ENCODE results near the gene FATE1.

Gene FATE1

DNA sequence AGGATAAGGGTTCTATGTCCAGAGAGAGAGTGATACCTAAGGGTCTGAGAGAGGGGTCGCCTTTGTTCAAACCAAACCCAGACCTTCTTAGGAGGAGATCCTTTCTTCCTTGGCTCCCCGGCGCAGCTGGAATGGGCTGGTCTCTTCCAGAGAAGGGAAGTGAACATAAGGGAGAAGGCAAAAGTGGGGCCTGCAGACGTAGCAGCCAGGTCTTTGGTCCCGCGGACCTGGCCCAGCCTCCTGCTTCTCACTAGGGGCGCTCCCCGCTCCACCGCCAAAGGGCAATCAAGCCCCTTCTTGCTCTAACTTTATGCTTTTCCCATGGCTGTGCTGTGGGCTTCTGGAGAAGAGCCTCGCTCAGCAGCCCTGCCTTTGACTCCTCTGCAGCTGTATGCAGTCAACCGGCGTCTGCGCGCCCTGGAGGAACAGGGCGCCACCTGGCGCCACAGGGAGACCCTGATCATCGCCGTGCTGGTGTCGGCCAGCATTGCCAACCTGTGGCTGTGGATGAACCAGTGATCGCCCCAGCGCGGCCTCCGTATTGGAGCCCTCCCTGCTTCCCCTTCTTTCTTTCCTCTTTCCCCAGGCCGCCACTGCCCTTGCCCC is 6.5 kb downstream of the FATE1 start:
- H3K9me3 Mint-ChIP-seq = no peaks in the 10 kb centered on the region
- H3K27ac Mint-ChIP-seq = no peak overlapping the region

DNA sequence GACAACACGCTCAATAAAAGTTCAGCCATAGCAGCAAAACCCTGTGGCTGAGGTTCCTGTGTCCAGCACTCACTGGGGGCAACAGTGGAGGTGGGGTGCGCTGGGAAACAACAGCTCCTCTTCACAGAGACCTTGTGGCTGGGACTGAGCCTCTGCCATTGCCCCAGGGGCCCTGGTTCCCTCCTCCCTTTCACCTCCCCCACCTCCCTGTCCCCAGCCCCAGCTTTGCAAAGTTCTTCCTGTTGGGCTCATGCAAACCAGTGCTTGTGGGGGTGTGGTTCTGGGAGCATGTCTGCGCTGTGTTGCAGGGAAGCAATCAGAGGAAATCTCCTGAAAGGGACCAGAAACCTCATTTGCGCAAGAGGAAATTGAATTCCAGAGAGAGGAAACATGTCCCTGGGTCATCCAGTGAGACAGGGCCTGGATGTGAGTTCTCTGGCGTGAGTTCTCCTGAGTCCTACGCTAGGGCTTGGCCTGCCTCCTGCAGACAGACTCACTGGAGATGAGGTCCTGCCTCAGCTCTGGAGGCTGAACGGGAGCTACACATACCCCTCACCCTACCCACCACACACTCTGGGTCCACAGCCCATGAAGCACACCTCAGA is 7.4 kb downstream of the FATE1 start:
- Mint-ChIP-seq H3K36me3 (no peaks in the 10 kb centered on the region), H3K9me3 (no peaks in the 10 kb centered on the region), H3K4me1 (no peaks in the 10 kb centered on the region), H3K4me3 (no peak overlapping the region), H3K27me3 (no peaks in the 10 kb centered on the region), H3K27ac (no peak overlapping the region)
- DNase-seq = no peak
- CTCF ChIA-PET = no interaction called here

More for the DNA sequence above, 6.5 kb downstream of the FATE1 start:
- Mint-ChIP-seq H3K27me3 (peaks cover 4% of the 10 kb centered on the region), H3K4me1 (no peaks in the 10 kb centered on the region), H3K36me3 (no peaks in the 10 kb centered on the region), H3K4me3 (no peak overlapping the region)
- no peak for DNase-seq
- CTCF ChIA-PET = no interaction called here

DNA sequence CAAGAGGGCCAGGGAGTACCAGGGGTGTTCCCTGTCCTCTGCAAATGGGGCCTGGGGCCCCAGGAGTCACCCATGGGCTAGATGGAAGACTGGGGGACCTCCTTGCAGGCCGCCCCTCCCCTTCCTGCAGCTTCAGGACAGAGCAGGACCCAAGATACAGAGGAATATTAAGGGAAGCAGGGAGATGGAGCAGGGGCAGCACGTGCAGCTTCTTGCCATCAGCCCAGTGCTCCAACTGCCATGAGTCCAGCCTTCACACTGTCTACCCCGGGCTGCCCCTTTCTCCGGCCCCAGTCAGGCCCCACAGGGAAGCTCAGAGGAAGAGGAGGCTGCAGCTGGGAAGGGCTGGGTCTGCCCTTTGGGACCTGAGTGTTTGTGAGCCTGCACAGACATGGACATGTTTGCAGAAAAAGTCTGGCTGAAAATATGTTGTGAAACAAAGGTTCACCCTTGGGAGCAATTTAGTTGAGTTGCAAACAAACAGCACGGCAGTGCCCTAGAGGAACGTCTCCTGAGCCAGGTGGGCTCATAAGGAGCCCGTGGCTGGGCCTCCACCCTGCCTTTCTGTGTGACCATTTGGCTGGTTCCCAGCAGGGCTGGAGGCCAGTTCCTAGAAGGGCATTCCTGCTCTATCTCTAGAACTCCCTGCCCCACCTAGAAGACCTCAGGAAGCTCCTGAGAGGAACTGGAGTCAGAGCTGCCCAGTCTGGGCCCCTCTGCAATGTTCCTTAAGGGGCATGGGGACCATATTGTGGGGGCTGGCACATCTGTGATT is 8.9 kb downstream of the FATE1 start:
- Mint-ChIP-seq H3K9me3 (no peaks in the 10 kb centered on the region), H3K4me3 (no peak overlapping the region), H3K27ac (no peak overlapping the region), H3K27me3 (no peaks in the 10 kb centered on the region), H3K4me1 (no peaks in the 10 kb centered on the region), H3K36me3 (no peaks in the 10 kb centered on the region)
- CTCF ChIA-PET = no interaction called here
- no peak for DNase-seq

DNA sequence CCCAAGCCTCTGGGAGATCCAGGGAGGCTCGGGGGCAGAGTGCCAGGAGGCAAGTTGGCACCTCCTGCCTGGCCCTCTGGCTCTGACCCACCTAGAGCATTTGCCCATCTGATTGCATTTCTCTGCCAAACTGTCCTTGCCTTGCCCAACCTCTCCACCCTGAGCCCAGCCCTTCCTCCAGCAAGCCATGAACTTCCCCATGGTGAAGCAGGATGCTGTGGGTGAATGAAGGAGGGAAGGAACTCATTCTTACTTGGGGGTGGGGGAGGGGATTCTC is 9.4 kb downstream of the FATE1 start:
- no peaks in the 10 kb centered on the region for H3K4me1 Mint-ChIP-seq

DNA sequence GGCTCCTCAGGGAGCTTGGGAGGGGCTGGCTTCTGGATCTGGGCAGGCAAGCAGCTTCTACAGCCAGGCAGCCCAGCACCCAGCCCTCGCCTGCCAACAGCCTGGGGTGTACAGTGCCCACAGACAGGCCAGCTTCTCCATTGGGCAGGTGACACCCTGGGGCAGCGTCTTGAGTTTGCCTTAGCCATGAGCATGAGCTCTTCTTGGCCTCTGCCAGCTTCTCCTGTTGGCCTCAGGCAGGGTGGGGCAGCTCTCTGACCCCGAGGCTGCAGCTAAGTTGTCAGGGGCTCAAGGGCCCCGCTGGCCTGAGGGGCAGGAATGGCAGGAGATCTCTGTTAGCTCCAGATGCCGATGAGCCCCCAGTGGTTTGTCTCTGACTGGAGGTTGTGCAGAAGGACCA is 10.9 kb downstream of the FATE1 start:
- H3K4me3 Mint-ChIP-seq = no peak overlapping the region
- H3K36me3 Mint-ChIP-seq = no peaks in the 10 kb centered on the region
- H3K9me3 Mint-ChIP-seq = no peaks in the 10 kb centered on the region
- H3K27ac Mint-ChIP-seq = no peak overlapping the region
- no peaks in the 10 kb centered on the region for H3K4me1 Mint-ChIP-seq
- H3K27me3 Mint-ChIP-seq = no peaks in the 10 kb centered on the region
- CTCF ChIA-PET = no interaction called here
- DNase-seq = no peak

More for the DNA sequence above, 9.4 kb downstream of the FATE1 start:
- CTCF ChIA-PET = interaction anchor here (1.1 kb wide), 1 partner anchor 12 kb away, joined by 3 read pairs; no protein-coding TSS in a partner anchor
- Mint-ChIP-seq H3K9me3 (no peaks in the 10 kb centered on the region), H3K4me3 (no peak overlapping the region), H3K36me3 (no peaks in the 10 kb centered on the region), H3K27me3 (no peaks in the 10 kb centered on the region), H3K27ac (no peak overlapping the region)
- no peak for DNase-seq

DNA sequence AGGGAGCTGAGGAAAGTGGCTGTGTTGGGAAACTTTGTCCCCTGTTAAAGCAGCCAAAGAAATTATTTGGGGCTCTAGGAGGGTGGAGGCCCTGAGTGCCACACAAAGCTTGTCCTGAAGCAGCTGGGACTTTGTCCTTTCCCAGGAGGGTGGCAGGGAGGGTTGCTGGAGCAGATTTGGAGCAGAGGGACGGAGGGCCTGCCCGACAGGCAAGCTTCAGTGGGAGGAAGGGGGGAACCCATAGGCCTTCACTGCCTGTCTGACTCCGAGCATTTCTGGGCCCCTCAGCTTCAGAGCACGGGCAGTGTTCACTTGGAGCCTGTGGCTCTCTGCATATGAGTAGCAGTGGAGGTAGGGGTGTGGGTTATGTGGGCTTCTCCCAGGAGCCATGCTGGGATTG is 11.5 kb downstream of the FATE1 start:
- DNase-seq = no peak
- Mint-ChIP-seq H3K27ac (no peak overlapping the region), H3K4me1 (no peaks in the 10 kb centered on the region), H3K27me3 (peaks cover 5% of the 10 kb centered on the region), H3K4me3 (no peak overlapping the region), H3K9me3 (no peaks in the 10 kb centered on the region), H3K36me3 (no peaks in the 10 kb centered on the region)
- CTCF ChIA-PET = no interaction called here

DNA sequence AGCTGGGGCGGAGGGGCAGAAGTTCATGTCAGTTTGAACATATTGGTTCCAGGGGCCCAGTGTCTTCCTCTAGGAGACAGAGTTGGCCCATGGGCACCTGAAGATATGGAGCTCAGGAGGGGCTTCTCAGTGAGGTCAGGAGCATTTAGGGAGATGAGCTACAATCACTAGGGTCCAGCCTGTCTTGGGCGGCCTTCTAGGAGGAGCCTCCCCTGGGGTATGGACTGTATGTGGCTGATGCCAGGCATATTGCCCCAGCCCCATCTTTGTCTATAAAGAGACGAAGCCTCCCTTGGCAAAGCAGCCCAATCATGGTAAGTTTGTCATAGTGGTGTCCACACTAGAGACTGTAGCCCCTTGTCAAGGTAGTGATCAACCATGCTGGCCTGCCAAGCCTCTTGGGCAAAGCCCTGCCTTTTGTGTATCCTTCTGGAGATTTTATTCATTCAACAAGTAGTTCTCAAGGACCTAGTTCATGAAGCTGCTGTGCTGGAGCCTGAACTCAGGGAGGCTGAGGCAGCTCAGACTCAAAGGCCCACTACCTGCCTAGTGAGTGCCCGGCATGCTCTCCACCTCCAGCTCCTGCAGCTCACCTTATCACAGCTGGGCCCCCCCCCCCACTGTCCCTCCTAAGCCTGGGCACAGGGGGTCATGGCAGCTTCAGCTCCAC is 13.4 kb downstream of the FATE1 start:
- no peaks in the 10 kb centered on the region for H3K4me1 Mint-ChIP-seq
- no peaks in the 10 kb centered on the region for H3K9me3 Mint-ChIP-seq
- H3K4me3 Mint-ChIP-seq = no peak overlapping the region
- H3K27me3 Mint-ChIP-seq = peaks cover 11% of the 10 kb centered on the region
- no peak overlapping the region for H3K27ac Mint-ChIP-seq
- H3K36me3 Mint-ChIP-seq = no peaks in the 10 kb centered on the region
- CTCF ChIA-PET = no interaction called here
- no peak for DNase-seq

DNA sequence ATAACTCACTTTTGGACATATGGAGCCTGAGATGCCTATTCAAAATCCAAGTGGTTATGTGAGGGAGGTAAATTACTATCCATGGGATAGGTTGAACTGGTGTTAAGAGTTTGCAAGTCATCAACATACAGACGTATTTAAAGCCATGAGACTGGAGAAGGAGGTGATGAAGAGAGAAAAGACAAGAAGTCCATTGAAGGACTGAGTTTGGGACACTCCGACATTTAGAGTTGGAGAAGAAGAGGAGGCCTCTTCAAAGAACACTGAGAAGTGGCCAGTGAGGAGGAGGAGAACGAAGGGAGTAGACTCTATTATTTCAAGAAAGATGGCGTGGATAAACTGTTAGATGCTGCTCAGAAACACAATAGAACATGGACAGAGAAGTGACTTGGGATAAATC is 18.6 kb downstream of the FATE1 start, which contains the start of gene CNGA2:
TSS of gene CNGA2 (plus strand) at position 301 of the 400 bp plus-strand sequence. CDS start 3,738 bp downstream, outside the sequence.
- no peak within 1 kb of the TSS for H3K4me3 Mint-ChIP-seq
- no peak within 1 kb of the TSS for H3K27ac Mint-ChIP-seq
- CTCF ChIA-PET = no interaction called here
- no peaks in the 10 kb centered on the region for H3K9me3 Mint-ChIP-seq
- no peaks in the 10 kb centered on the region for H3K36me3 Mint-ChIP-seq
- no peak for DNase-seq
- peaks cover 14% of the 10 kb centered on the region for H3K27me3 Mint-ChIP-seq
- H3K4me1 Mint-ChIP-seq = no peaks in the 10 kb centered on the region

DNA sequence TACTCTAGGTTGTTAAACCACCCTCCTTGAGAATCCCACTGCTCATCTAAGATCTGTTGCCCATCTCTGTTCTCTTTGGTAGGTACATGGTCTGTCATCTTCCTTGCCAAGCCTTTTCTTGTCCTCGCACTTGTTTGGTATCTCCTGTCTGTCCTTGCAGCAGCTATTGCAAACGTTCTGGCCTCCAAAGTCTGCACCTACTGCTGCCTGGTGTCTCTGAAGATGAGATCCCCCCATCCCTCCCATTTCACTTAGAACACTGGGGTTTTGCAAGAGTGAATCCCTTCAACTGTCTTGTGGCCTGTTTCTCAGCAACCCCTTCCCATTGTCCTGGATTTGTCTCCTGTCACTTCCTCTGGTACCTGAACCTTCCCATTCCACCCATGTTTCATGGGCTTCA is 19.4 kb downstream of the FATE1 start:
- H3K27ac Mint-ChIP-seq = no peak overlapping the region
- no peaks in the 10 kb centered on the region for H3K36me3 Mint-ChIP-seq
- DNase-seq = no peak
- H3K9me3 Mint-ChIP-seq = no peaks in the 10 kb centered on the region
- CTCF ChIA-PET = no interaction called here
- peaks cover 14% of the 10 kb centered on the region for H3K27me3 Mint-ChIP-seq
- no peaks in the 10 kb centered on the region for H3K4me1 Mint-ChIP-seq
- H3K4me3 Mint-ChIP-seq = no peak overlapping the region

DNA sequence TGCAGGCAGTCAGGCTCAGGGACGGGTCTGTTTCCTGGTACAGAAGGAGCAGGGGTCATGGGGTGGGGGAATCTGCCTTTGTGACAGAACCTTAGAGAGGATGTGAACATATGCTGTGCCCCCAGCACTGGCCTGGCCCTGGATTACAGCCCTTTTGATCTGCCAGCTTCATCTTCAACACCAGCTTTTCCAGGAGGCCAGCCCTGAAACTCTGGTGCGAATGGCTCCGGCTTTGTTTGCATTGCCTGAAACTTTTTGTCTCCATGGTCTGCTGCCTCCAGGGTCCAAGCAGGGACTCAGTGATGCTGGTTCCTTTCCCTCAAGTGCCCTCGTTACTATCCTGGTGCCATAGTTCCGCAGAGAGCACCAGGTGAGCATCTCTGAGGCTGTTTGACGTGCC is 20.9 kb downstream of the FATE1 start:
- Mint-ChIP-seq H3K27me3 (peaks cover 14% of the 10 kb centered on the region), H3K9me3 (no peaks in the 10 kb centered on the region), H3K4me3 (no peak overlapping the region), H3K36me3 (no peaks in the 10 kb centered on the region), H3K4me1 (no peaks in the 10 kb centered on the region), H3K27ac (no peak overlapping the region)
- DNase-seq = no peak
- CTCF ChIA-PET = no interaction called here

DNA sequence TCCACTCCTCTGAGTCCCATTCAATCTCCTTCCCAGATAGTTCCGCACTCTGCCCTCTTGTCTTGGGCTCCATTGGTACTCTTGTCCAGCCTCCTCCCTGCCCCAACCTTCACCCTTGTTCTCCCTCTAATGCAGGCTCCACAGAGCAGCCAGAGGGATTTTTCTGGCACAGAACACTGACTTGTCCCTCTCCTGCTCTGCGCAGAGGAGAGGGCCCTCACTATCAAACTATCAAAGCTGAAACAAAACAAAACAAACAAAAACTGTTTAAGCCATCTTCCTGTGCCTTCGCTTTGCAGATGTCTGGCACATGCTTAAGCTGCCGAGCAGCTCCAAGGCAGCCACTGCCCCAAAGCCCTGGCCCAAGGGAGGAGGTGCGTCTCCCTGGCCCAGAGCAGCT is 21.7 kb downstream of the FATE1 start:
- Mint-ChIP-seq H3K9me3 (no peaks in the 10 kb centered on the region), H3K27me3 (peaks cover 7% of the 10 kb centered on the region), H3K4me3 (no peak overlapping the region), H3K36me3 (no peaks in the 10 kb centered on the region), H3K27ac (no peak overlapping the region), H3K4me1 (no peaks in the 10 kb centered on the region)
- CTCF ChIA-PET = no interaction called here
- DNase-seq = no peak

DNA sequence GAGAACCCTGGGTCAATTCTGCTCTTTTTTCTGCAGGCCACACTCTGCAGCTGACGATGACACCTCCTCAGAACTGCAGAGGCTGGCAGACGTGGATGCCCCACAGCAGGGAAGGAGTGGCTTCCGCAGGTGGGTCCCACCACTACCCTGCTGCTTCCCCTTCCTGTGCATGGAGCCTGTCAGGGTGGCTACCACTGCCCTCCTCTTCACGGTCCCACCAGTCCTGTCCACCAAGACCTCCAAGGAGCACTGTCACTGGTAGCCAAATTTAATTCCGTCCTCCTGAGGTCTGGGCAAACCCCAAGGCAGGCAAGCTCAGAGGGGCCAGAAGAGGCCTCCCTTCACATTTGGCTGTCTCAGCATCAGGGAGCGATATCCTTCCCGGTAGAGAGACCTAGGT is 22.9 kb downstream of the FATE1 start:
- CTCF ChIA-PET = no interaction called here
- DNase-seq = no peak
- Mint-ChIP-seq H3K36me3 (no peaks in the 10 kb centered on the region), H3K27ac (no peak overlapping the region), H3K4me3 (no peak overlapping the region), H3K9me3 (no peaks in the 10 kb centered on the region), H3K4me1 (no peaks in the 10 kb centered on the region), H3K27me3 (peaks cover 3% of the 10 kb centered on the region)

DNA sequence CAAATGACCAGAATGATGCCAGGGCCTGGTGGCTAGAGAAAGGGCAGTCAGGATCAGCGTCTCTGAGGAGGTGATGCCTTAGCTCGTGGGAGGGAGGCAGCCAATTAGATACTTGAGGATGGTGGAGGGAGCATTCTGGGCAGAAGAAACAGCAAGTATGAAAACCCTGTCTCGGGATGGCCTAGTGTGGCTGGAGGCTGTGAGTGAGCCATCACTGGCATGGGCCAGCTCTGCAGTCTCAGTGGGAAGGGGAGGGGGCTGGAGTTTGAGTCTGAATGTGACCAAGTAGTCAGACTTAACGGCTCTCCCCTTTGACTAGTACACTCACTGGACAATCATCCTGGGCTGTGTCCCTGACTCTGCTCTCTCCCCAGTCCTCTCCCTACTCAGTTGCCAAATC is 25.8 kb downstream of the FATE1 start:
- no peak overlapping the region for H3K27ac Mint-ChIP-seq
- H3K9me3 Mint-ChIP-seq = no peaks in the 10 kb centered on the region
- DNase-seq = no peak
- H3K36me3 Mint-ChIP-seq = no peaks in the 10 kb centered on the region
- H3K27me3 Mint-ChIP-seq = no peaks in the 10 kb centered on the region
- CTCF ChIA-PET = no interaction called here
- H3K4me1 Mint-ChIP-seq = no peaks in the 10 kb centered on the region
- H3K4me3 Mint-ChIP-seq = no peak overlapping the region

DNA sequence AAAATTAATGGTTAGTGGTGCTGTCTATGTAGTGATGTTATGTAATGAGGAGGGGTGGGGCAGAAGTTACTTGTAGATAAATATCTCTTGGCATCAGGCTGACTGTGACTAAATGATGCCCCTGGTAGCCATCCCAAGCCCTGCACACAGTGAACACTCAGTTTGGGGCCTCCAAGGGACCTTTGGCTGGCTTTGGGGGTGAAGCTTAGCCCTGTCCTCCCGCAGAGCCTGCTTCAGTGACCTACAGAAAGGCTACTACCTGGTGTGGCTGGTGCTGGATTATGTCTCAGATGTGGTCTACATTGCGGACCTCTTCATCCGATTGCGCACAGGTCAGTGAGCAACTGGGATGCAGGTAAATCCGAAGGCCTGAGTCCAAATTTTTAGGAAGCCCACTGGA is 26.5 kb downstream of the FATE1 start:
- CTCF ChIA-PET = no interaction called here

More for the DNA sequence above, 26.5 kb downstream of the FATE1 start:
- Mint-ChIP-seq H3K9me3 (no peaks in the 10 kb centered on the region), H3K27ac (no peak overlapping the region), H3K27me3 (no peaks in the 10 kb centered on the region), H3K4me3 (no peak overlapping the region), H3K4me1 (no peaks in the 10 kb centered on the region), H3K36me3 (no peaks in the 10 kb centered on the region)
- no peak for DNase-seq
